Testis (tissue), 2 donors: Measurements from ENCODE around the gene PLIN3.
"Not testable (repeated sequence)": the region's sequence is repeated elsewhere in the genome, so short reads cannot be mapped to it uniquely, and the experiment has no call there.

Experiments used
- CTCF ChIP-seq, 3 experiments: fragments of 450-650 bp in 2 of 3; fragments of 200-600 bp in 1 of 3; sonication (generic) in 1 of 3; IDR thresholded peaks; one replicate each; pipeline ENCODE4 v1.5.1; 2016 to 2019; ENCODE audit warnings: antibody characterized with exemption in 3 of 3, mild to moderate bottlenecking in 2 of 3, moderate library complexity in 1 of 3
- POLR2A ChIP-seq: fragments of 450-650 bp; IDR thresholded peaks from one replicate; pipeline ENCODE4 v1.6.1; 2017; ENCODE audit warnings: antibody characterized with exemption, mild to moderate bottlenecking, moderate library complexity

GRCh38 chr19:4845975-4846374 is 21.5 kb downstream of the PLIN3 start:
- TF ChIP-seq CTCF (IDR thresholded peaks at IDR 0.05); POLR2A: not testable (repeated sequence)
